Activated T-cell treated with anti-CD3 and anti-CD28 coated beads, Interleukin-2, amount 50 U/mL, for 1 hour (primary cell): ENCODE measurements around the gene SDS.

Source experiments
- DNase-seq: peaks from one replicate; pipeline ENCODE4 v3.0.0-alpha.2; 2020

The SDS gene

DNA sequence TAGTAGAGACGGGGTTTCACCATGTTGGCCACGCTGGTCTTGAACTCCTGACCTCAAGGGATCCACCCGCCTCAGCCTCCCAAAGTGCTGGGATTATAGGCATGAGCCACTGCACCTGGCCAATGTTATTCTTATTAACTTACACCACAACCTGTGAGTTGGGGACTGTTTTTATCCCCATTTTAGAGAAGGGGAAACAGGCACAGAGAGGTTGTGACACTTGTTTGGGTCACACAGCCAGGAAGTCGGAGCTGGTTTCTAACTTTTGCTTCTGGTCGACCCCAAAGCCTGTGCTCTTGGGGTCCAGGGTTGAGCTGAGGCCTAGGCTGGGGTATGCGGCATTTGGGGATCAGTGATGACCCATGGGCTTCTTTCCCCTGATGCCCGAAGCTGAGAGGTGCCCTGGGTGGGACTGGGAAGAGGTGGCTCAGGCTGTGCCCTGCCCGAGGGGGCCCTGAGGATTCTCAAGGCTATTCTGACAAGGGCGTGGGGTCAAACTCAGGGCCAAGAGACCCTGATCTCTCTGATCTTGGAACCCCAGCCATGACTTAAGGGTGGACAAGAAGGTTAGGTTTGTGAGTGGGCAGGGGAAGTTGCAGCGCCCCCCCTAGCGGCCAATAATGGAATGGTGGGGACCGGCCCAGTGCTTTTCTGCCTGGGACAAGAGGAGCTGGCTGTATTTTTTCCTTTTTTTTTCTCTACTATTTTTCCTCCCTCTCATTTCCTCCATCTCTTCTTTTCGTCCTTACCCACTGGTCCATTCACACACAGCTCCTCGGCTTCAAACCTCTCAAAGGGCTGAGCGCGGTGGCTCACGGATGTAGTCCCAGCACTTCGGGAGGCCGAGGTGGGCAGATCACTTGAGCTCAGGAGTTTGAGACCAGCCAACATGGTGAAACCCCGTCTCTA is 21.5 kb upstream of the SDS start:
- peak; percentile 57 for DNase-seq

DNA sequence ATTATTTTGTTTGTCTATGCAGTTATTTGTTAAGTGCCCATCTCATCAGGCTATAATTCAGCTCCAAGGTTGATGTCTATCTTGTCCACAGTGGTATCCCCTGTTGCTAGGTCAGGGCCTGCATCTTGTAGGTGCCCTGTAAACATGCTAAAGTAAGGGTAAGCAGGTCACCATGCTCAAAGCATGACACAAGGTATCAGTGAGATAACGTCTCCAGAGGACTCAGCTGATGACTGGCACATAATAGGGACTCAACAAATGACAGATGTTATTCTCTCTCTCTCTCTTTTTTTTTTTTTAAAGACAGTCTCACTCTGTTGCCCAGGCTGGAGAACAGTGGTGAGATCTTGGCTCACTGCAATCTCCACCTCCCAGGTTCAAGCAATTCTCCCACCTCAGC is 20.8 kb upstream of the SDS start:
- no peak for DNase-seq

DNA sequence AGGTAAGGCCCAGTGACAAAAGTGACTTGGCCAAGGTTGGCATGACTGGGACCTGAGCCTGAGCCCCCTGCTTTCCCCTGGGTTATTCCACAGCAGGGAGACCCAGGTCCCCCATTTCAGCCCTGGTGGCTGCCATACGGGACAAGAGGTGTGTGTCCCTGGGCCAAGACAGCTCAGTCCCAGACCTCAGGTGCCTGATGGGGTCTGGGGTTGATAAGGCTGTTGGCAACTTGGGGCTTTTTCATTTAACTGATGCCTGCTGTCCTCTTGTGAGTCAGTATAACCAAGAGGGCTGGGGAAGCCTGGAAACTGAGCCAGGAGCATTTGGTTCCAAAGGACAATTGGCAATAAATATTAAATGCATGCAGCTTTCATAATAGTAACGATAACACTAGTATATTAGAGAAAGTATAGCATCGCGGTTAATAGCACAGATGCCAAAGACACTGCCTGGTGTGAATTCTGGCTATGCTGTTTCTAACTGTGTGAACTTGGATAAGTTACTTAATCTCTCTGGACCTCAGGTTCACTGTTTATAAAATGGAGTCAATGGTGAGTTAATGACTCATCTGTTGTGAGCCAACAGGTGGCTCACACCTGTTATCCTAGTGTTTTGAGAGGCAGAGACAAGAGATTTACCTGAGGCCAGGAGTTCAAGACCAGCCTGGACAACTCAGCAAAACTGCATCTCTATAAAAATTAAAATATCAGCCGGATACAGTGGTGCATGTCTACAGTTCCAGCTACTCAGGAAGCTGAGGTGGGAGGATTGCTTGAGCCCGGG is 19.4 kb upstream of the SDS start:
- no peak for DNase-seq

DNA sequence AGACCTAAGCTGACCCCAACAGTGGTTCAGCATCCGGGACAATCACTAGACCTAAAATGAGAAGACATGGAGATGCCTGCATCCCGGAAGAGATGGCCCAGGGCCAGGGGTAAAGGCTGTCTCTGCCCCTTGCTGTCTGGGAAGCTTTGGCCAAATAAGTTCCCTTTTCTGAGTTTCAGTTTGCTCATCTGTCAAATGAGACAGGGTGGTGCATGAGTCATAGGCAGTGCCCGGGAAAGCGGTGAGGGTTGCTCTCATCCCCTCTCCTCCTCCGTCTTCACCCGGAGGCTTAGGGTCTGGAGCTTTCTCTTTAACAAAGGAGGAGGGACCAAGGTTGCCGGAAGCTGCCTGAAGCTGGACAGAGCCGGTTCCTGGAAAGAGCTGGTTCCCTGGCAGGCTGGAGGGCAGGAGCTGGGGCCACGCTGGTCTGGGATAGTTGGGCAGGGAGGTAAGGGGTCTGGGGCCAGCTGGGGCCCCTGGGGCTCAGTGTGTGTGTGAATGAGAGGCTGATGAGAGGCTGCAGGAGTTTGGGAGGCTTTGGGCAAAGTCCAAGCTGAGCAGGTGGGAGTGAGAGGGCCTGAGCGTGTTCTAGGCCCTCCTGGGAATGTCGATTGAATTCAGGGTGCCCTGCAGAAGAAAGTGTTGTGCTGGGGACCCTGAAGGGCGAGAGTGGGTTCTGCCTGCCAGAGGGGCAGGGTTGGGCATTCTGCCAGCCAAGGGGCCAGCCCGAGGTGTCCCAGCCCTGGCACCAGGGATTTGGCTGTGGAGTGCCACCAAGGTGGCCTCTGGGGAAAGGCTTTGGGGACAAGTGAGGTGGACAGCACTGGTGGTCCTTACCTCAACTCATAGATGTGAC is 18.6 kb upstream of the SDS start, which contains the start of gene SDSL:
TSS of gene SDSL (plus strand) at position 351 of the 856 bp plus-strand sequence. CDS start 5,603 bp downstream, outside the sequence.
- no peak for DNase-seq

DNA sequence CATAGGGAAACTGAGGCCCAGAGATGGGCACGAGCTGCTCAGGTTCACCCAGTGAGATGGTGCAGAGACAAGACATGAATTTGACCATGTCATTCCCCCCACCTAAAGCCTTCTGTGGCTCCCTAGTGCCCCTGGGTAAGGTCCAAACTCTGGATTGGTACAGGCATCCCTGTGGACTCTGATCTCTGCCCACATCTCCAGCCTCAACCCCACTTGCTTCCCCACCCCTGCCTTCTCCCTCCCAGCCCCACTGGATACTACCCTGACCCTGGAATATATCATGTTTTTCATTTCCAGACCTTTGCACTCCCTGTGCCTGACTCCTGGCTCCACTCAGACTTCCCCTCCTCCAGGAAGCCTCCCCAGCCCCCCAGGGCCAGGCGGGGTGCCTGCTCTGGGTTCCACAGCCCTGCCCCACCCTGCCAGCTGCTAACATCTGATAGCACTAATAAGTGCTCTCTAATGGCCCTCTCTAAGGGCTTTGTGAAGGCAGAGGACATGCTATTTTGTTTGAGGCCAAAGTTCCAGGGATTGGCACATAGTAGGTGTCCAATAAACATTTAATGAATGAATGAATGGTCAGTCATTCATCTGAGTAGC is 17.4 kb upstream of the SDS start:
- no peak for DNase-seq

DNA sequence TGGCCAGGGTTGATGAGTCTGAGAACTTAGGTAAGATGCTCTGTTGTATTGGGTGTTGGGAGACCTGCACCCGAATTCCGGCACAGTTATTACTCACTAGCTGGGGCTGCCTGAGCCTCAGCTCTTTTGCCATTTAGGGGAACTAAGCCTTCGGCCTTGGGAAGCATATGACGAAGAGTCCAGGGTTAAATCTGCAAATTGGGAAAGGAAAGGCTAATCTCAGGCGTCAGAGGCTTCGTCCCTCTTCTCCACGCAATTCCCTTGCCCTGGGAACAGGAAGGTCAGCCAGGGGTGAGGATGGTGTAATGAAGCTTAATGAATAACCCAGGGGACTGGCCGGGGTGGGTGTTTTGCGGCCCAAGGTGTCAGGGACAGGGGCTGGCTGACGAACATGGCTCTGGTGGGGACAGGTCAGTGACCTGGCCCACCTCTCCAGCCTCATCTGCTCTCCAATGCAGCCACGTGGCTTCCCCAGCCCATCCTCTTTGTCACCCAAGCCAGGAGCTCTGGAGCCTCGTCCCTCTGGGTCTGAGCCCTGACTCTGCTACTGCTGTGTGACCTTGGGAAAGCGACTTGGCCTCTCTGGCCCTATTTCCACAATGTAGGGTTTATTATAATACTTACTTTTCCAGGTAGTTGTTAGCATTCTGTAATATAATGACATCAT is 14.7 kb upstream of the SDS start:
- no peak for DNase-seq

DNA sequence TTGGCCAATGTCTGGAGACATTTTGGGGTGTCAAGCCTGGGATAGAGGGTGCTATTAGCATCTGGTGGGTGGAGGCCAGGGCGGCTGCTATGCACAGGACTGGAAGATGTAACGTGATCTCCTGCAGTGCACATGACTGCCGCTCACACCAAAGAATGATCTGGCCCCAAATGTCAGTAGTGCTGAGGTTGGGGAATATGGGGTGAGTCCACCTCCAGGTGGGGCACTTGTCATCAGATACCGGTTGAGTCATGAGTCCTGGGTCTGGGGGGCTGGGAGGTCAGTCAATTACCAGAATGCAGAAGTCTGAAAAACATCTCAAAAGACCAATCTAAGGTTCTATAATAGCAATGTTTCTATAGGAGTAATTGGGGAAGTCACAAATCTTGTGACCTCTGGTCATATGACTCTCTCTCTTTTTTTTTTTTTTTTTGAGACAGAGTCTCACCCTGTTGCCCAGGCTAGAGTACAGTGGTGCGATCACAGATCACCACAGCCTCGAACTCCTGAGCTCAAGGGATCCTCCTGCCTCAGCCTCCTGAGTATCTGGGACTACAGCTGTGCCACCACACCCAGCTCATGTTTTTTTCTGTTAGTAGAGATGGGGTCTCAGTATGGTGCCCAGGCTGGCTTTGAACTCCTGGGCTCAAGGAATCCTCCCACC is 12.5 kb upstream of the SDS start:
- DNase-seq, result no peak

DNA sequence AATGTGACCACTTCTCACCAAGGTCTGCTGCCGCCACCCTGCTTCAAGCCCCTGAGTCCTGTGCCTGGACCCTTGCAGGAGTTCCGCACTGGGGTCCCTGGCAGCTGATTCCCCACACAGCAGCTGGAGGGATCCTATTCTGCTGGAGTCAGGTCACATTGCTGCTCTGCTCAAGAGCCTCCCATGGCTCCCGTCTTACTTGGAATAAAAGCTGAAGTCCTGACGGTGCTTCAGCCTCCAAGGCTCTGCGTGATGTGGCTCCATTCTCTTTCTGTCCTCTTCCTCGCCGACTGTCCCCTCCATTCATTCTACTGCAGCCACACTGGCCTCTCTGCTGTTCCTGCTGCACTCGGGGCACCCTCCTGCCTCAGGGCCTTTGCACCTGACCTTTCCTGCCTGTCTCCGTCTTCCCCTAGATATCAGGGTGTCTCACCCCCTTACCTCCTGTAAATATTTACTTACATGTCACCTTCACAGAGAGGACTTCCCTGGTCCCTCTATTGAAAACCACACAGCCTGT is 10.9 kb upstream of the SDS start:
- no peak for DNase-seq

DNA sequence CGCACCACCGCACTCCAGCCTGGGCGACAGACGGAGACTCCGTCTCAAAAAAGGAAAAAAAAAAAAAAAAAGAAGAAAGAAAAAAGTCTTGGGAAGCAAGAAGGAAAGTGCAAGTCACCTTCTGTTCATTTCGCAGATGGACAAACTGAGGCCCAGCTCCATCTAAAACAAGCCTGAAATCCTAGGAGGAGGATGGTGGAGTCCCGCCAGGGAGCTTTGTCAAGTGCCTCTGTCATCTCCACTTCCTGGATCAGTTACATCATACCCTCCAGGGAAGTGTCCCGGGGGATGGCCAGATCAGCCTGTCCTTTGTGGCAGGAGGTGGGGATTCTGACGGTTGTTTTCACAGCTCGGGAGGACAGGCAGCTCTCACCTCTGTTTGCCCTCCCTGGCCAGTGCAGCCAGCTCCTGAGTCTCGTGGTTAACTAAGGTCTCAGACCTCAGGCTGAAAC is 9.8 kb upstream of the SDS start:
- no peak for DNase-seq

DNA sequence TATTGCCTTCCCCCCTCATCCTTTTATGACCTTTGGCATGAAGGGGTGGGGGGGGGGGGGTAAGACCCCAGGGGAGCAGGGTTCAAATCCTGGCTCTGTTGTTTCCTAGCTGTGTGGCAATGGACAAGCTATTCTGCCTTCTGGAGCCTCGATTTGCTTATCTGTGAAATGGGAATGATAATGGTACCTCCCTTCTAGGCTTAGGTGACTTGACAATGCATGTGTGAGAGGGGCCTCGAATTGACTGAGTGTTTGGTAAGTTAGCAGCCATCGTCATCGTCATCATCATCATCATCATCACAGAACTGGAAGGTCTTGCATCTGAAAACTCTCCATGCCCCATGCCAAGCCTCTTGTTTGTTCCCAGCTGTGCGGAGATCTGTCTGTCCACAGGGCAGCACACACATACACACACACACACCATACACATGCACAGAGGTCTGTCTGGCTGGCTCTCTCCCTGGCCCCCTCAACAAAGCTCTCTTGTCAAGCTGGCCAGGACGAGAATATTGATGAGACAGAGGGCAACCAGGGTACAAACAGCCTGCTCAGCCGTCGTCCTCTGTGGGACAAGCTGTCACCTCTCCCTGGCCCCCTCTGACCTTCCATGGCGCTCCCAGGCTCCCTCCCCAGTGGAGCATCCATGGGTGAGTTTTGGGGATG is 5.9 kb upstream of the SDS start:
- DNase-seq, result no peak

DNA sequence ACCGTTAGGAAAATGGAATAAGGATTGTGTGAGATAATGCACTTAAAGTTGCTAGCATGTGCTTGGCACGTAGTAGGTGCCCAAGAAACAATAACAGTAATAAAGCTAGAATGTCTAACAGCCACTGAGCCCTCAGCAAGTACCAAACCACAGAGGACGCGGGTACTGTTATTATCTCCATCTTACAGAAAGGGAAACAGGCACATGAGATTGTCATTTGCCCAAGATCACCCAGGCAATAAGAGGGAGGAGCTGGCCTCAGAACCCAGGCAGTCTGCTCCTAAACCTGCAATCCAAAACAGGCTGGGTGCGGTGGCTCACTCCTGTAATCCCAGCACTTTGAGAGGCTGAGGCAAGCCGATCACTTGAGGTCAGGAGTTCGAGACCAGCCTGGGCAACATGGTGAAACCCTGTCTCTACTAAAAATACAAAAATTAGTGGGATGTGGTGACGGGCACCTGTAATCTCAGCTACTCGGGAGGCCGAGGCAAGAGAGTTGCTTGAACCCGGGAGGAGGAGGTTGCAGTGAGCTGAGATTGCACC is 5.1 kb upstream of the SDS start:
- no peak for DNase-seq

DNA sequence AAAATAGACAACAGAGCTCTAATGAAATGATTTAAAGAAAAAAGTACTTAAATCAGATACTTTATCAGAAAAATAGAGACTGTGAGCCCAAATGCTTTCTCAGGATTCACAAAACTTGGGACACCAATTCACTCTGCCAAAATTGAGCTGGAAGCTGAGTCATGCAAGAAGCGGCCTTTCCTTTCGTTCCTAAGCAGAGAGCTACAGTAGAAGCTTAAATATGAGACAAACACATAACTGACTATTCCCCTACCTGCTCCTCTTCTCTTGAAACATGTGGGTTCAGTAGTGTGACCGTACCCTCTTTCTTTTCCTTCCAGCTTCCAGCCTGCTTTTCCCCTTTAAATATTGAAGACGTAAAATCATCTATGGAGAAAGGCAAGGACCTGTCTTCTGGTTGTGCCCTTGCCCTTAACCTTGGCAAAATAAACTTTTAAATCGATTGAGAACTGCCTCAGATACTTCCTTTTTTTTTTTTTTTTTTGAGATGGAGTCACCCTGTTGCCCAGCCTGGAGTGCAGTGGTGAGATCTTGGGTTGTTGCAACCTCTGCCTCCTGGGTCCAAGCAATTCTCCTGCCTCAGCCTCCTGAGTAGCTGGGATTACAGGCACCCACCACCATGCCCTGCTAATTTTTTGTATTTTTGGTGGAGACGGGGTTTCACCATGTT is 4.4 kb upstream of the SDS start:
- no peak for DNase-seq

DNA sequence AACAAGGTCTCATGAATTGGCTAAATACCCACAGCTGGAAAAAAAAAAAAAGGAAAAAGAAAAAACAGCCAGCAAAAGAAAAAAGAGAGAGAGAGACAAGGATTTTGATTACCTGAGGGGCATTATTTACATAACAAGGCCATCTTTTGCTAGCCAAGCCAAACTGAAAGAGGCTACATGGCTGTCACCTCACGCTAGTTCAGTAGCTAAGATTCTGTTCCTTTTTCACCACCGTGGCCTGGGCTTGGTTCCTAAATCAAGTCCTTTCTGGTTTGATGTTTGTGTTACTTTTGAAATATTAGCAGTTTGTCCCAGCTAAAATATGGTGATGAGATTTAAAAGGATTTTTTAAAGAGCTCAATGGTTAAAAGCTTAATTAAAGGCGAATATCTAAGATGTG is 2.0 kb upstream of the SDS start:
- no peak for DNase-seq

DNA sequence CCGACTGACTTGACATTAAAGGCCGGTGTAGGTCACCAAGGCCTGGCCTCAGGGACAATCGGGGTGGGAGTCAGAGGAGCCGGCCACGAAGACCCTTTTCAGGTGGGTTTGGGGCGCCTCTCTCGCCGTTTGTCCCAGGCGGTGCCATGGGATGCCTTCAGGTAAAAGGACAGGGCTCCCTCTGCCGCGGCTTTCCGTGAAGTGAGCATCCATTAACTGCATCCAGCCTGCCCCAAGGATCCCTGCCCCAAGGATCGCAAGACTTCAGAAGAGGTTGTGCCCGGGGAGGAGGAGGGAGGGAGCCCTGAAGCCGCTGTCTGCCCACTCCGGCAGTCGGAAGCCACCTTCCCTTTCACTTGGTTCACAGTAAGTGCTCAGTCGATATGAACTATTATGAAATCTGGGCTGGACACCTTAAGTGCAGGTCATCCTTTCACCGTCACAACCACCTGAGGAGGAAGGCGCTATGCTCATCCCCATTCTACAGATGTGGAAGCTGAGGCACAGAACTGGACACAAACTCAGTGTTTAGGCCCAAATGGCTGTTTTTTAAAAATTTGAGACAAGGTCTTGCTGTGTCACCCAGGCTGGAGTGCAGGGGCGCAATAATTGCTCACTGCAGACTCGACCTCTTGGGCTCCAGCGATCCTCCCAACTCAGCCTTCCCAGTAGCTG is 964 bp downstream of the SDS start:
- no peak for DNase-seq

DNA sequence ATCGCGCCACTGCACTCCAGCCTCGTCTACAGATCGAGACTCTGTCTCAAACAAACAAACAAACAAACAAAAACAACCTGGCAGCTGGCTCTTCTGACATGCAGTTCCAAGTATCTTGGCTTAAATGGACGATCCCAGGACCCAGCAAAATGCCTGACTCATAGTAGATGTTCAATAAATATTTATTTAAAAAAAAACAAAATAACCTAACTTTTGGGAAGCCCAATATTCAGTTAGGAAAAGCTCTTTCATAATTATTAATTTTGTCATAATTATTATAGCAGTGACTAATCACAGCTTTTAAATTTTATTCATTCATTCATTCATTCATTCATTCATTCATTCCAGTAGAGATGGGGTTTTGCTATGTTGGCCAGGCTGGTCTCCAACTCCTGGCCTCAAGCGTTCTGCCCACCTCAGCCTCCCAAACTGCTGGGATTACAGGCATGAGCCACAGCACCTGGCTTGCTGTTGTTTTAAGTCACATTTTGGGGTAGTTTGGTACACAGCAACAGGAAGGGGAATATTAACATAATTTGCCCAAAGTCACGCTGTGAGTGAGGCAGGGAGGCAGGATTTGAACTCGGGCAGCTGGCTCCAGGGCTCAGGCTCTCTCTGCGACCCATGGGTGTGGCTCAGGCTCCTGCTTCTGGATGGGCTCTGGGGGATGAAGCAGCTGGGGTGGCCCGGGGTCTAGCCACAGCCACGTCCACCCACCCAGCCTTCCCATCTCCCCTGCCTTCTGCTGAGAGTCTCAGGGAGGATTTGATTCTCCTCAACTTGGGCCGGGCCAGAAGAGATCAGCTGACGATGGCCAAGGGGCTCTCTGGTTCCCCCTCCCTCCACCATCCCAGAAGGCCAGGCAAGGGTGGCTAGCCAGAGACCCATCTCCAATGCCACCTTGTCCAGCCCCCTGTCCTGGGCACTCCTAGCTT is 2.4 kb downstream of the SDS start:
- no peak for DNase-seq

DNA sequence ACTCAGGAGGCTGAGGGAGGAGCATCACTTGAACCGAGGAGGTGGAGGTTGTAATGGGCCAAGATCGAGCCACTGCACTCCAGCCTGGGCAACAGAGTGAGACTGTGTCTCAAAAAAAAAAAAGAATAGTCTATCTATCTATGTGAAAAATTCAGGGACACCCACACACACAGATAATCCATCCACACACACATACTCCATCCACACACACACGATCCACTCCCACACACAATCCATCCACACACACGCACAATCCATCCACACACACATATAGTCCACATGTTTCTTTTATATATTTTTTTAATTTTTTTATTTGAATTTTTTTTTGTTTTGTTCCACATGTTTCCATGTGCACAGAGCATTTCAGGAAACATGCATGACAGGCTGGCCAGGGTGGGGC is 3.3 kb downstream of the SDS start:
- no peak for DNase-seq

DNA sequence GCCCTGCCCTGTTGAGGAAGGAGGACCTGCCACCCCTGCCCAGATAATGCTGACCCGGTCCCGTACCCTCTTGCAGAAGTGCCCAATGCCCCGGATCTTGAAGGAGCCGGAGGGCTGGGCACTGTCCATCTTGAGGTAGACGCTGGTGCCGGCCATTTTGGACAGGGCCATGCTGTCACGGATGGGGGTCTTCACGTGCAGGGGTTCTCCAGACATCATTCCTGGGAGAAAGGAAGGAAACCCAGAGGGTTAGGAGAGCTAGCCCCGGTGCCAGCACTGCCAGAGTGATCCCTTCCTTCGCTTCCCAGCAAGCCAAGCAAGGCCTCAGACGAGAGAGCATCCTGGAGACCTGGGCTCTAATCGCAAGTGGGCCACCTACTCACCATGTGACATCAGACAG is 4.2 kb downstream of the SDS start:
- DNase-seq, result no peak
